Posterior cingulate gyrus (tissue), 11 donors: ENCODE measurements around the gene CASP8AP2.
A peak's percentile ranks its signal among the peaks of the same experiment; 100 is the strongest.
"Not testable (repeated sequence)": the region's sequence is repeated elsewhere in the genome, so short reads cannot be mapped to it uniquely, and the experiment has no call there.

ENCODE experiments used
- DNase-seq, 10 donors: peaks; one replicate each; pipeline versions ENCODE4 v3.0.0 to v3.0.0-alpha.2; 2020 to 2021; ENCODE audit warnings: mixed read lengths in 3 of 10
- intact Hi-C: fragments of 100-400 bp; cut with DNase I; formaldehyde crosslinking; loops from one replicate; pipeline ENCODE4 v1.15.1; 2023

CASP8AP2 gene

GRCh38 chr6:89829472-89830169 is at the start of gene CASP8AP2:
Gene CASP8AP2 (plus strand): TSS chr6:89829880.
- peak; percentile 80 to 99 (median 90) for DNase-seq
- intact Hi-C loops = no loop called here

- intact Hi-C loops = no loop called here
- DNase-seq = no peak
Observed at GRCh38 chr6:89781070-89782034, 48.3 kb upstream of the CASP8AP2 start.

- intact Hi-C loops = no loop called here
Observed at GRCh38 chr6:89782222-89782621, 47.5 kb upstream of the CASP8AP2 start.

GRCh38 chr6:89783293-89783692 is 46.4 kb upstream of the CASP8AP2 start:
- intact Hi-C loops, DNase-seq: not testable (repeated sequence)

More at GRCh38 chr6:89782222-89782621, 47.5 kb upstream of the CASP8AP2 start:
- DNase-seq = no peak

GRCh38 chr6:89784838-89785237 is 44.8 kb upstream of the CASP8AP2 start:
- intact Hi-C loops = no loop called here
- no peak for DNase-seq

GRCh38 chr6:89786970-89787369 is 42.7 kb upstream of the CASP8AP2 start:
- intact Hi-C loops = no loop called here
- no peak for DNase-seq

- no peak for DNase-seq
- intact Hi-C loops = no loop called here
Observed at GRCh38 chr6:89787660-89788328, 41.9 kb upstream of the CASP8AP2 start.

- intact Hi-C loops = no loop called here
- no peak for DNase-seq
Observed at GRCh38 chr6:89789980-89790379, 39.7 kb upstream of the CASP8AP2 start.

GRCh38 chr6:89790403-89790802 is 39.3 kb upstream of the CASP8AP2 start:
- intact Hi-C loops = no loop called here
- DNase-seq = no peak

- no peak for DNase-seq
Observed at GRCh38 chr6:89792881-89793280, 36.8 kb upstream of the CASP8AP2 start.

GRCh38 chr6:89793586-89793985 is 36.1 kb upstream of the CASP8AP2 start:
- intact Hi-C loops = no loop called here
- DNase-seq = no peak

More at GRCh38 chr6:89792881-89793280, 36.8 kb upstream of the CASP8AP2 start:
- intact Hi-C loops = no loop called here

GRCh38 chr6:89794324-89794723 is 35.4 kb upstream of the CASP8AP2 start:
- intact Hi-C loops = no loop called here
- DNase-seq = no peak

GRCh38 chr6:89797317-89797716 is 32.4 kb upstream of the CASP8AP2 start:
- intact Hi-C loops = no loop called here
- DNase-seq = no peak

- DNase-seq = no peak
- intact Hi-C loops = no loop called here
Observed at GRCh38 chr6:89799096-89799495, 30.6 kb upstream of the CASP8AP2 start.

GRCh38 chr6:89799756-89800155 is 29.9 kb upstream of the CASP8AP2 start:
- no peak for DNase-seq
- intact Hi-C loops = no loop called here

GRCh38 chr6:89803271-89803670 is 26.4 kb upstream of the CASP8AP2 start:
- no peak for DNase-seq
- intact Hi-C loops = no loop called here

GRCh38 chr6:89805814-89806371 is 23.8 kb upstream of the CASP8AP2 start:
- intact Hi-C loops = no loop called here
- no peak for DNase-seq

- intact Hi-C loops = no loop called here
- no peak for DNase-seq
Observed at GRCh38 chr6:89807581-89807980, 22.1 kb upstream of the CASP8AP2 start.

GRCh38 chr6:89813422-89813821 is 16.3 kb upstream of the CASP8AP2 start:
- DNase-seq = not testable (repeated sequence)
- intact Hi-C loops = loop anchor here (10.0 kb wide), 1 partner anchor 459 kb away; the partner anchor contains the start of gene UBE2J1

- intact Hi-C loops = loop anchor here (10.0 kb wide), 1 partner anchor 463 kb away; the partner anchor contains the start of gene UBE2J1
- DNase-seq = no peak
Observed at GRCh38 chr6:89817481-89817880, 12.2 kb upstream of the CASP8AP2 start.
